Measurements from ENCODE around the gene MGMT.

MGMT gene

GRCh38 chr10:129758207-129759021 lies 291.4 kb downstream of the MGMT start:
- TF ChIP-seq CTCF (IDR thresholded peaks at IDR 0.05; ENCODE audit: control insufficient read depth, extremely low read depth, insufficient read depth), result no peak
- no peak for DNase-seq (ENCODE audit: low read depth)
- H3K4me3 ChIP-seq (ENCODE audit: low read depth, low read length), result no peak overlapping the region

GRCh38 chr10:129759214-129760002 lies 292.4 kb downstream of the MGMT start:
- no peak overlapping the region for H3K4me3 ChIP-seq (ENCODE audit: low read depth, low read length)
- no peak for DNase-seq (ENCODE audit: low read depth)
- TF ChIP-seq CTCF (IDR thresholded peaks at IDR 0.05; ENCODE audit: control insufficient read depth, extremely low read depth, insufficient read depth), result no peak

GRCh38 chr10:129760003-129760315 lies 292.9 kb downstream of the MGMT start:
- DNase-seq (ENCODE audit: low read depth), result no peak
- H3K4me3 ChIP-seq (ENCODE audit: low read depth, low read length), result no peak overlapping the region
- no peak for TF ChIP-seq CTCF (IDR thresholded peaks at IDR 0.05; ENCODE audit: control insufficient read depth, extremely low read depth, insufficient read depth)

GRCh38 chr10:129760416-129760815 lies 293.4 kb downstream of the MGMT start:
- TF ChIP-seq CTCF (IDR thresholded peaks at IDR 0.05; ENCODE audit: control insufficient read depth, extremely low read depth, insufficient read depth), result no peak
- no peak overlapping the region for H3K4me3 ChIP-seq (ENCODE audit: low read depth, low read length)

GRCh38 chr10:129761197-129761972 lies 294.3 kb downstream of the MGMT start:
- no peak overlapping the region for H3K4me3 ChIP-seq (ENCODE audit: low read depth, low read length)
- DNase-seq (ENCODE audit: low read depth), result no peak
- TF ChIP-seq CTCF (IDR thresholded peaks at IDR 0.05; ENCODE audit: control insufficient read depth, extremely low read depth, insufficient read depth), result no peak

More at GRCh38 chr10:129760416-129760815, 293.4 kb downstream of the MGMT start:
- DNase-seq (ENCODE audit: low read depth), result no peak

GRCh38 chr10:129761981-129762956 lies 295.2 kb downstream of the MGMT start:
- H3K4me3 ChIP-seq (ENCODE audit: low read depth, low read length), result no peak overlapping the region
- DNase-seq (ENCODE audit: low read depth), result no peak
- TF ChIP-seq CTCF (IDR thresholded peaks at IDR 0.05; ENCODE audit: control insufficient read depth, extremely low read depth, insufficient read depth), result no peak
